ENCODE data around the gene GPR15. TPM values are rescaled to one million over a fixed set of nuclear protein-coding genes. Genes with fewer than 3 reads are reported as not detected.

Gene GPR15
- total RNA-seq, 4 donors from 2014 or later, result not detected

DNA sequence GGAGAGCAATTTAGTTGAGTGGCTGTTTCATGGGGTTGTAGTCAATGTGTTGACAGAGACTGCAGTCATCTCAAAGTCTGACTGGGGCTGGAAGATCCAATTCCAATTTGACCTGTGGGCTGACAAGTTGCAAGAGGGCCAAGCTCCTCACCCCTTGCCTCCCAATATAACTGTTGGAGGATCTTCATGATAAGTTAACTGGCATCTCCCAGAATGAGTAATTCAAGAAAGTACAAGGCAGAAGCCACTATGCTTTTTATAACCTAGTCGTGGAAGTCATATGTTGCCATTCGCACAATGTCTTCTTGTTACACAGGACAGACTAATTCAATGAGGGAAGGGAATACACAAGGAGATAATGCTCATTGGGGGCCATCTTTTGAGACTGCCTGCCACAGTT lies 29.1 kb downstream of the GPR15 start:
- in situ Hi-C loops (cut with MboI; ENCODE audit: low sequenced_read_pairs in 4 of 4), result no loop called here
- H3K4me3 ChIP-seq, result no peak overlapping the region
- ATAC-seq, result no peak
- no peaks in the 10 kb centered on the region for H3K36me3 ChIP-seq
- DNase-seq, result no peak
- no peaks in the 10 kb centered on the region for H3K9me3 ChIP-seq
- H3K4me1 ChIP-seq, result no peaks in the 10 kb centered on the region
- no peaks in the 10 kb centered on the region for H3K27me3 ChIP-seq
- intact Hi-C loops (cut with DNase I; ENCODE audit: low total_unique reads), result no loop called here
- TF ChIP-seq, protein P1, sequence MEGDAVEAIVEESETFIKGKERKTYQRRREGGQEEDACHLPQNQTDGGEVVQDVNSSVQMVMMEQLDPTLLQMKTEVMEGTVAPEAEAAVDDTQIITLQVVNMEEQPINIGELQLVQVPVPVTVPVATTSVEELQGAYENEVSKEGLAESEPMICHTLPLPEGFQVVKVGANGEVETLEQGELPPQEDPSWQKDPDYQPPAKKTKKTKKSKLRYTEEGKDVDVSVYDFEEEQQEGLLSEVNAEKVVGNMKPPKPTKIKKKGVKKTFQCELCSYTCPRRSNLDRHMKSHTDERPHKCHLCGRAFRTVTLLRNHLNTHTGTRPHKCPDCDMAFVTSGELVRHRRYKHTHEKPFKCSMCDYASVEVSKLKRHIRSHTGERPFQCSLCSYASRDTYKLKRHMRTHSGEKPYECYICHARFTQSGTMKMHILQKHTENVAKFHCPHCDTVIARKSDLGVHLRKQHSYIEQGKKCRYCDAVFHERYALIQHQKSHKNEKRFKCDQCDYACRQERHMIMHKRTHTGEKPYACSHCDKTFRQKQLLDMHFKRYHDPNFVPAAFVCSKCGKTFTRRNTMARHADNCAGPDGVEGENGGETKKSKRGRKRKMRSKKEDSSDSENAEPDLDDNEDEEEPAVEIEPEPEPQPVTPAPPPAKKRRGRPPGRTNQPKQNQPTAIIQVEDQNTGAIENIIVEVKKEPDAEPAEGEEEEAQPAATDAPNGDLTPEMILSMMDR (IDR thresholded peaks at IDR 0.05 in 4 of 5, conservative IDR thresholded peaks at IDR 0.05 in 1 of 5), result no peak
- TF ChIP-seq POLR2A (IDR thresholded peaks at IDR 0.05), result no peak
- no peak overlapping the region for H3K27ac ChIP-seq

DNA sequence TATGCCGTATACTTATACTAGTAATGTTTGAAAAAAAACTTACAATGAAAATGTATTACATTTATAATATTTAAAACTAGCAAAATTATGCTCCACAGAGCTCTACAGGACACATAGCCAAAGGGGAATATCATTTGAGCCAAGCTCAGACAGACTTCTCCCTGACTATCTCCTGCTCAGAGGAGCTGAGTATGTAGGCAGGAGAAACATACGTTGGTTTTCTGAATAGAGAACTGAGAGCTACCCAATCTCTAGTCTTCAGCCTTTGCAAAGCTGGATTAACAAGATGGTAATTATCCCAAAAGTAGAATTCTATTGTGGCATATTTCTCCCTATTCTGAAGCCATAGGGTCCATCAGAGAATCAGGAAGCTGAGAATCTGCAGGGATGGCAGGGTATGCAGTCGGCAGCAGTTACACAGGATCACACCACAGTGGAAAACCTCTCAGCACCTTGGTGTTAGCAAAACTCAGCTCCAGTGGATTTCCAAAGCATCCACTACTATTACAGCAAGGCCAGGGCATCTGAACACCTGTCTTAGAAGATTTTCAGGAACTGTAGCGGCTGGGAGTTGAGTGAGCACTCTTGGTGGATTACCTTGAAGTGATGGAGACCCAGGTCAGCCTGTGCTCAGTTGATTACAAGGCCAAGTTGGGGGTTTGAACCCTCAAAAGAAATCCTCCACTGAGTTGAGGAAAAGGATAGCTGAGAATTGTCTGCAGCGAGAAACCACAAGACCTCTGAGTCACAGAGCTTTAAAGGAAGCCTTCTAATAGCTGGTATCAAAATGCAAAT lies 30.1 kb downstream of the GPR15 start:
- no peak overlapping the region for H3K27ac ChIP-seq
- intact Hi-C loops (cut with DNase I; ENCODE audit: low total_unique reads), result no loop called here
- no peaks in the 10 kb centered on the region for H3K36me3 ChIP-seq
- ATAC-seq, result no peak
- in situ Hi-C loops (cut with MboI; ENCODE audit: low sequenced_read_pairs in 4 of 4), result no loop called here
- no peaks in the 10 kb centered on the region for H3K27me3 ChIP-seq
- no peaks in the 10 kb centered on the region for H3K9me3 ChIP-seq
- no peak for DNase-seq
- TF ChIP-seq, protein P1 (IDR thresholded peaks at IDR 0.05 in 4 of 5, conservative IDR thresholded peaks at IDR 0.05 in 1 of 5), result no peak
- H3K4me3 ChIP-seq, result no peak overlapping the region
- no peaks in the 10 kb centered on the region for H3K4me1 ChIP-seq

DNA sequence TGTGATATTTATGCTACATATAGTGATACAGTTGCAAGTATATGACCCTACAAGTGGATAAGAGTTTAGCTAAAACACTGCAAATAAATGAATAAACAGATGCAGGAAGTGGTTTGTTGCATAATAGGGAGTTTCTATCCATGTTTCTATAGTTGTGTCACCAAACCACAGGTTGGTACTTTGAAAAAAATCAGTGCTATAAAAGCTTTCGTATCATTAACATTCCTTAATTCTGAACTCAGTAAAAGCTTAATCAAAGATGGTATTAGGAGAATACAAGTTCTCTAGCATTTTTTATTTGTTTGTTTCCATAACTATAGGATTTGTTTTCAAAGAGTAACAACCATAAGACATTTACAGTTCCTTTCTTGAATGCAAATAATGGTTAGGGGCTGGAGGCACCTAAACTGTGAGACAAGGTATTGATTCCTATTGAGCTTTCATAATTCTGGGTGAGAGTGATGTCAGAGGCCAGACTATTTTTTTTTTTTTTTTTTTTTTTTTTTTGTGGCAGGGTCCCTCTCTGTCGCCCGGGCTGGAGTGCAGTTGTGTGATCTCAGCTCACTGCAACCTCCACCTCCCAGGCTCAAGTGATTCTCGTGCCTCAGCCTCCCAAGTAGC lies 32.0 kb downstream of the GPR15 start:
- intact Hi-C loops (cut with DNase I; ENCODE audit: low total_unique reads) (no loop called here), in situ Hi-C loops (cut with MboI; ENCODE audit: low sequenced_read_pairs in 4 of 4) (no loop called here)
- no peak for TF ChIP-seq POLR2A (IDR thresholded peaks at IDR 0.05)
- TF ChIP-seq, protein P1 (IDR thresholded peaks at IDR 0.05 in 4 of 5, conservative IDR thresholded peaks at IDR 0.05 in 1 of 5), result no peak
- Histone ChIP-seq H3K36me3 (no peaks in the 10 kb centered on the region), H3K4me1 (no peaks in the 10 kb centered on the region), H3K9me3 (no peaks in the 10 kb centered on the region), H3K4me3 (no peak overlapping the region), H3K27me3 (no peaks in the 10 kb centered on the region), H3K27ac (no peak overlapping the region)
- no peak for ATAC-seq
- DNase-seq, result no peak

DNA sequence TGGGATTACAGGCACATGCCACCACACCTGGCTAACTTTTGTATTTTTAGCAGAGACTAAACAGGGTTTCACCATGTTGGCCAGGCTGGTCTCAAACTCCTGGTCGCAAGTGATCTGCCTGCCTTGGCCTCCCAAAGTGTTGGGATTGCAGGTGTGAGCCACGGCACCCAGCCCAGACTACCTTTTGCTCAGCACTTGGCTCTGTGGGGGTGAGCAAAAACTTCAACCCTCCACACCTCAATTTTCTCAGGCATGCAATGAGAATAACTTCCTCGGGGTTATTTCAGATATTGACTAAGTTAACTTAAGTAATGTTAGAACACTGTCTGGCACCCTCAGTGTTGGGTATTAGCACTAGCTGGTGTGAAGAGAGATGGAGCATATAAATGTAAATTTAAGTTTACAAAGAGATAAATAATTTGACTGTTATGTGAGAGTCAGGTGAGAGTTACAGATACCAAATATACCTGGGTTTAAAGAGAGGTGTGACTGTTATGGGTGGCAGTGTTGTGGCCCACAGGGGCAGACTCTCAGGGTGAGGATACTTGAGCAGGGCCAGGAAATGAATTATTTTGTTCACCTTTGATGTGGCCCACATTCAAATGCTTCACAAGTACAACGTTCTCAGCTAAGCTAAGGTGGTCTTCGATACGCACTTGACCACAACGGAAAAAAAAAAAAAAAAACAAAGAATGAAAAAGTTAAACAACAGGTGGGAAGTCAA lies 32.7 kb downstream of the GPR15 start:
- H3K9me3 ChIP-seq, result no peaks in the 10 kb centered on the region
- in situ Hi-C loops (cut with MboI; ENCODE audit: low sequenced_read_pairs in 4 of 4), result no loop called here
- no peak overlapping the region for H3K27ac ChIP-seq
- intact Hi-C loops (cut with DNase I; ENCODE audit: low total_unique reads), result no loop called here
- peak in 1 of 2 donors; percentile 11 for DNase-seq
- H3K27me3 ChIP-seq, result no peaks in the 10 kb centered on the region
- ATAC-seq, result no peak
- TF ChIP-seq, protein P1 (IDR thresholded peaks at IDR 0.05 in 4 of 5, conservative IDR thresholded peaks at IDR 0.05 in 1 of 5), result no peak
- no peak for TF ChIP-seq POLR2A (IDR thresholded peaks at IDR 0.05)
- H3K4me3 ChIP-seq, result no peak overlapping the region
- H3K36me3 ChIP-seq, result no peaks in the 10 kb centered on the region
- H3K4me1 ChIP-seq, result no peaks in the 10 kb centered on the region

Data from gastrocnemius medialis (tissue), 4 donors.